ENCODE results near the gene STUB1.

DNA sequence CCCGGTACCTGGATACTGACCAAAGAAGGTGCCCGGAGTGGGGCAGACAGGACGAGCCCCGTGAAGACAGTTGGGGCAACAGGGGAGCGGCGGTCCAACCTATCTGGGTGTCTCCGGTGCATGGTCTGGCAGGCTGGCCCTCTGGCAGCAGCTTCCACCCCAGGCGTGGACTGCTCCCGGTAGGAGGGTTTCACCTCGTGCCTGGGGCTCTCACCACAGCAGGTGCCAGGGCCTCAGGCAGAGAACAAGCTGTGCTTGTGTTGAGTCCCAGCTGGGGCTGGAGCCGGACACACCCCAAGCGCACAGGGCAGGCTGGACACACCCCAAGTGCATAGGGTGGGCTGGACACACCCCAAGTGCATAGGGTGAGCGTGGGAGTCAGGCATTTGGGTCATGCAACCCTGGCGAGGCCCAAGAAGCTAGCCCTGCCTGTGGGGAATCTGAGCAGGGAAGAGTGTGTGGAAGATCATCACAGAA is 26.9 kb downstream of the STUB1 start:
- no peak for TF ChIP-seq POLR2A (IDR thresholded peaks at IDR 0.05)
- TF ChIP-seq, protein P1, sequence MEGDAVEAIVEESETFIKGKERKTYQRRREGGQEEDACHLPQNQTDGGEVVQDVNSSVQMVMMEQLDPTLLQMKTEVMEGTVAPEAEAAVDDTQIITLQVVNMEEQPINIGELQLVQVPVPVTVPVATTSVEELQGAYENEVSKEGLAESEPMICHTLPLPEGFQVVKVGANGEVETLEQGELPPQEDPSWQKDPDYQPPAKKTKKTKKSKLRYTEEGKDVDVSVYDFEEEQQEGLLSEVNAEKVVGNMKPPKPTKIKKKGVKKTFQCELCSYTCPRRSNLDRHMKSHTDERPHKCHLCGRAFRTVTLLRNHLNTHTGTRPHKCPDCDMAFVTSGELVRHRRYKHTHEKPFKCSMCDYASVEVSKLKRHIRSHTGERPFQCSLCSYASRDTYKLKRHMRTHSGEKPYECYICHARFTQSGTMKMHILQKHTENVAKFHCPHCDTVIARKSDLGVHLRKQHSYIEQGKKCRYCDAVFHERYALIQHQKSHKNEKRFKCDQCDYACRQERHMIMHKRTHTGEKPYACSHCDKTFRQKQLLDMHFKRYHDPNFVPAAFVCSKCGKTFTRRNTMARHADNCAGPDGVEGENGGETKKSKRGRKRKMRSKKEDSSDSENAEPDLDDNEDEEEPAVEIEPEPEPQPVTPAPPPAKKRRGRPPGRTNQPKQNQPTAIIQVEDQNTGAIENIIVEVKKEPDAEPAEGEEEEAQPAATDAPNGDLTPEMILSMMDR (IDR thresholded peaks at IDR 0.05) = no peak

All from right lobe of liver (tissue), 4 donors.